H9 (cell line): Measurements from ENCODE around the gene SNRNP35. TPM values are rescaled to one million over a fixed set of nuclear protein-coding genes. Genes with fewer than 3 reads are reported as not detected.

Experiments
- DNase-seq: peaks from one replicate; pipeline ENCODE4 v3.0.0-alpha.2; 2017
- H2AFZ ChIP-seq: one replicate; pipeline ENCODE4 v1.6.1; 2013; ENCODE audit warnings: mild to moderate bottlenecking, low read length, control low read depth, moderate library complexity
- H2AK5ac ChIP-seq: 2 replicates; pipeline ENCODE4 v1.6.1; 2013; ENCODE audit warnings: low read length, control low read depth, mixed read lengths; ENCODE audit not compliant: insufficient read length
- H2BK120ac ChIP-seq: one replicate; pipeline ENCODE4 v1.6.1; 2013; ENCODE audit warnings: low read depth, mild to moderate bottlenecking, low read length, control low read depth, inconsistent platforms; ENCODE audit not compliant: poor library complexity, severe bottlenecking
- H2BK12ac ChIP-seq: 2 replicates; pipeline ENCODE4 v1.6.1; 2013; ENCODE audit warnings: low read length, control low read depth, mixed read lengths, low read depth; ENCODE audit not compliant: insufficient read length
- H2BK15ac ChIP-seq: 2 replicates; pipeline ENCODE4 v1.6.1; 2013; ENCODE audit warnings: low read depth, low read length, control low read depth
- H2BK20ac ChIP-seq: one replicate; pipeline ENCODE4 v1.6.1; 2013; ENCODE audit warnings: low read depth, mild to moderate bottlenecking, low read length, control low read depth, inconsistent platforms; ENCODE audit not compliant: poor library complexity, severe bottlenecking
- H2BK5ac ChIP-seq: 2 replicates; pipeline ENCODE4 v1.6.1; 2013; ENCODE audit warnings: low read length, control low read depth, mixed read lengths; ENCODE audit not compliant: insufficient read length
- H3K14ac ChIP-seq: 2 replicates; pipeline ENCODE4 v1.6.1; 2013; ENCODE audit warnings: low read length, control low read depth; ENCODE audit not compliant: insufficient read depth
- H3K18ac ChIP-seq: 2 replicates; pipeline ENCODE4 v1.6.1; 2013; ENCODE audit warnings: low read depth, mild to moderate bottlenecking, mixed read lengths, low read length, control low read depth; ENCODE audit not compliant: insufficient read length
- H3K23ac ChIP-seq: 2 replicates; pipeline ENCODE4 v1.6.1; 2013; ENCODE audit warnings: low read length, control low read depth, mixed read lengths, low read depth; ENCODE audit not compliant: insufficient read length
- H3K23me2 ChIP-seq: 2 replicates; pipeline ENCODE4 v1.6.1; 2013; ENCODE audit warnings: low read depth, mild to moderate bottlenecking, mixed read lengths, low read length, control low read depth; ENCODE audit not compliant: insufficient read length, poor library complexity, severe bottlenecking
- H3K27ac ChIP-seq: 2 replicates; pipeline ENCODE4 v1.5.1; 2013; ENCODE audit warnings: low read length, control low read depth, mixed read lengths, low read depth; ENCODE audit not compliant: insufficient read length
- H3K27me3 ChIP-seq: 2 replicates; pipeline ENCODE4 v1.6.1; 2013; ENCODE audit warnings: low read length, control low read depth, inconsistent platforms; ENCODE audit not compliant: insufficient read depth
- H3K4ac ChIP-seq: 2 replicates; pipeline ENCODE4 v1.6.1; 2013; ENCODE audit warnings: low read depth, mild to moderate bottlenecking, control low read depth, inconsistent platforms, low read length, moderate library complexity
- H3K4me1 ChIP-seq: 2 replicates; pipeline ENCODE4 v1.6.1; 2013; ENCODE audit warnings: low read length, control low read depth, inconsistent platforms; ENCODE audit not compliant: insufficient read depth
- H3K4me2 ChIP-seq: 2 replicates; pipeline ENCODE4 v1.6.1; 2013; ENCODE audit warnings: low read length, control low read depth, mixed read lengths; ENCODE audit not compliant: insufficient read length, insufficient read depth
- H3K56ac ChIP-seq: 2 replicates; pipeline ENCODE4 v1.6.1; 2013; ENCODE audit warnings: low read depth, mild to moderate bottlenecking, mixed read lengths, low read length, control low read depth; ENCODE audit not compliant: insufficient read length
- H3K79me1 ChIP-seq: 2 replicates; pipeline ENCODE4 v1.6.1; 2013; ENCODE audit warnings: low read depth, mild to moderate bottlenecking, moderate library complexity, low read length, control low read depth, inconsistent platforms; ENCODE audit not compliant: insufficient read depth, poor library complexity, severe bottlenecking
- H3K79me2 ChIP-seq: 2 replicates; pipeline ENCODE4 v1.6.1; 2013; ENCODE audit warnings: low read length, control low read depth, inconsistent platforms; ENCODE audit not compliant: insufficient read depth
- H3K9ac ChIP-seq: 2 replicates; pipeline ENCODE4 v1.6.1; 2013; ENCODE audit warnings: low read length, control low read depth, mixed read lengths; ENCODE audit not compliant: insufficient read length; ENCODE audit errors: extremely low read depth
- H3K9me3 ChIP-seq: one replicate; pipeline ENCODE4 v1.6.1; 2013; ENCODE audit warnings: low read depth, low read length, inconsistent platforms; ENCODE audit not compliant: control insufficient read depth
- H3T11ph ChIP-seq: one replicate; pipeline ENCODE4 v1.6.1; 2013; ENCODE audit warnings: mild to moderate bottlenecking, low read length, control low read depth, inconsistent platforms
- H4K20me1 ChIP-seq: one replicate; pipeline ENCODE4 v1.6.1; 2013; ENCODE audit not compliant: control insufficient read depth, insufficient read length, insufficient read depth
- H4K5ac ChIP-seq: 2 replicates; pipeline ENCODE4 v1.6.1; 2013; ENCODE audit warnings: low read depth, mild to moderate bottlenecking, mixed read lengths, low read length, control low read depth; ENCODE audit not compliant: insufficient read length
- H4K8ac ChIP-seq: replicated peaks from 2 replicates; pipeline ENCODE4 v1.6.1; 2013; ENCODE audit warnings: low read length, control low read depth, mixed read lengths, low read depth; ENCODE audit not compliant: insufficient read length
- H4K91ac ChIP-seq: 2 replicates; pipeline ENCODE4 v1.6.1; 2013; ENCODE audit warnings: low read depth, mild to moderate bottlenecking, moderate library complexity, mixed read lengths, low read length, control low read depth; ENCODE audit not compliant: insufficient read length
- H3K27ac Mint-ChIP-seq, 3 experiments: 2 replicates in 2 of 3; 3 replicates in 1 of 3; pipeline ENCODE4 v1.8.0; 2020 to 2021; ENCODE audit warnings: mixed read lengths in 3 of 3, mild to moderate bottlenecking in 1 of 3, moderate library complexity in 1 of 3
- H3K27me3 Mint-ChIP-seq: 2 replicates; pipeline ENCODE4 v1.8.0; 2021; ENCODE audit warnings: low read depth, mild to moderate bottlenecking, moderate library complexity, mixed read lengths
- H3K36me3 Mint-ChIP-seq, 3 experiments: 2 replicates in 2 of 3; 3 replicates in 1 of 3; pipeline ENCODE4 v1.8.0; 2020 to 2021; ENCODE audit warnings: low read depth in 3 of 3, mixed read lengths in 3 of 3; ENCODE audit not compliant: insufficient read depth in 1 of 3
- H3K4me1 Mint-ChIP-seq, 2 experiments: 2 replicates each; pipeline ENCODE4 v1.8.0; 2020; ENCODE audit warnings: mixed read lengths in 2 of 2
- H3K4me3 Mint-ChIP-seq, 2 experiments: 2 replicates in 1 of 2; 3 replicates in 1 of 2; pipeline ENCODE4 v1.8.0; 2020 to 2021; ENCODE audit warnings: mild to moderate bottlenecking in 2 of 2, mixed read lengths in 2 of 2, moderate library complexity in 1 of 2
- H3K9me3 Mint-ChIP-seq, 2 experiments: 2 replicates in 1 of 2; 3 replicates in 1 of 2; pipeline ENCODE4 v1.8.0; 2020; ENCODE audit warnings: mild to moderate bottlenecking in 2 of 2, mixed read lengths in 2 of 2, moderate library complexity in 1 of 2
- WGBS: extraction: QIAGEN DNeasy Blood & Tissue Kit; methylation state at CpG from one replicate; pipeline ENCODE4 v1.1.7; 2013; ENCODE audit warnings: missing lambda C conversion rate, low lambda C conversion rate, mixed read lengths; ENCODE audit not compliant: insufficient read length; ENCODE audit errors: extremely low coverage; 5-methylcytosine and 5-hydroxymethylcytosine counted together
- total RNA-seq: library from RNA; stranded (reverse); gene quantifications from 2 replicates; pipeline ENCODE4 v1.2.1, GENCODE V29; 2021
- TF ChIP-seq, protein P1 (sequence below): fragments of 200-600 bp; sonication (generic); conservative IDR thresholded peaks from 3 replicates; pipeline ENCODE4 v1.8.0; 2021; ENCODE audit warnings: antibody characterized with exemption, mild to moderate bottlenecking

Gene SNRNP35
- total RNA-seq, 1 experiment from 2014 or later = 16.3 TPM

DNA sequence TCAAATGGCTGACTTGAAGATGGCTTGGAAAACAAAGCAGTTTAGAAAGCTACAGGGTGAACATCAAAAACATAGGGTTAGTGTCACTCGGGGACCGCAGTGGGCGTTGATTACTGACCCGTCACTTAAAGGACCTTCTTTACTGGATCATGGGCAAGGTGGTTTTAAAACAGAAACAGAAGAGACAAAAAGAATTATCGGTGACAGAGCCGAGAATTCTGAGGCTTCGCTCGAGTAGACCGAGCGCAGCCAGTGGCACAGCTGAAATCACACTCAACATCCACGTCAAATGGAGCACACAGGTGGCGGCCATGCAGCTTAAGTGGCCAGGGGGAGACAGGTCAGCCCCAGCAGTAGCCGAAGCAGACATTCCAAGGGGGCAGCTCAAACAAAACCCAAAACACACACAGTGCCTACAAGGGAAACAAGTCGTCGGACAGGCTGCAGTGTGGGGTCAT is 17.3 kb downstream of the SNRNP35 start:
- no peak overlapping the region for H2AK5ac ChIP-seq
- H2AFZ ChIP-seq = no peak overlapping the region
- no CpG with 5 or more reads among the region's 15 CpGs for WGBS
- TF ChIP-seq, protein P1, sequence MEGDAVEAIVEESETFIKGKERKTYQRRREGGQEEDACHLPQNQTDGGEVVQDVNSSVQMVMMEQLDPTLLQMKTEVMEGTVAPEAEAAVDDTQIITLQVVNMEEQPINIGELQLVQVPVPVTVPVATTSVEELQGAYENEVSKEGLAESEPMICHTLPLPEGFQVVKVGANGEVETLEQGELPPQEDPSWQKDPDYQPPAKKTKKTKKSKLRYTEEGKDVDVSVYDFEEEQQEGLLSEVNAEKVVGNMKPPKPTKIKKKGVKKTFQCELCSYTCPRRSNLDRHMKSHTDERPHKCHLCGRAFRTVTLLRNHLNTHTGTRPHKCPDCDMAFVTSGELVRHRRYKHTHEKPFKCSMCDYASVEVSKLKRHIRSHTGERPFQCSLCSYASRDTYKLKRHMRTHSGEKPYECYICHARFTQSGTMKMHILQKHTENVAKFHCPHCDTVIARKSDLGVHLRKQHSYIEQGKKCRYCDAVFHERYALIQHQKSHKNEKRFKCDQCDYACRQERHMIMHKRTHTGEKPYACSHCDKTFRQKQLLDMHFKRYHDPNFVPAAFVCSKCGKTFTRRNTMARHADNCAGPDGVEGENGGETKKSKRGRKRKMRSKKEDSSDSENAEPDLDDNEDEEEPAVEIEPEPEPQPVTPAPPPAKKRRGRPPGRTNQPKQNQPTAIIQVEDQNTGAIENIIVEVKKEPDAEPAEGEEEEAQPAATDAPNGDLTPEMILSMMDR = no peak
- no peak overlapping the region for H3K4me3 Mint-ChIP-seq
- no peaks in the 10 kb centered on the region for H3K27me3 ChIP-seq
- no peak overlapping the region for H2BK20ac ChIP-seq
- H2BK5ac ChIP-seq = no peak overlapping the region
- no peak overlapping the region; the same call in 1 of the 2 replicates for H3K14ac ChIP-seq
- H2BK12ac ChIP-seq = no peak overlapping the region
- no peaks in the 10 kb centered on the region for H3K4me1 Mint-ChIP-seq
- H3K23ac ChIP-seq = no peak overlapping the region
- no peak overlapping the region for H4K8ac ChIP-seq
- no peak overlapping the region for H3T11ph ChIP-seq
- H4K20me1 ChIP-seq = no peaks in the 10 kb centered on the region
- H3K4me2 ChIP-seq = no peak overlapping the region
- H3K36me3 Mint-ChIP-seq = peaks cover 2 to 21% (median 21%) of the 10 kb centered on the region in 3 experiments; a peak in 5 of 7 replicates
- no peaks in the 10 kb centered on the region for H3K27me3 Mint-ChIP-seq
- H3K79me1 ChIP-seq = no peaks in the 10 kb centered on the region
- H3K4me1 ChIP-seq = no peaks in the 10 kb centered on the region
- no peak overlapping the region for H3K4ac ChIP-seq
- H3K27ac ChIP-seq = no peak overlapping the region
- H4K5ac ChIP-seq = no peak overlapping the region
- H4K91ac ChIP-seq = no peak overlapping the region
- no peak overlapping the region for H2BK15ac ChIP-seq
- no peak overlapping the region for H3K56ac ChIP-seq
- H3K23me2 ChIP-seq = no peaks in the 10 kb centered on the region
- H3K27ac Mint-ChIP-seq = peak overlapping the region in 2 of 3 experiments; percentile 12 to 19; a peak in 3 of 7 replicates
- H3K9me3 ChIP-seq = no peaks in the 10 kb centered on the region
- H3K79me2 ChIP-seq = no peaks in the 10 kb centered on the region
- no peak overlapping the region for H3K9ac ChIP-seq
- no peak for DNase-seq
- no peak overlapping the region for H2BK120ac ChIP-seq
- no peak overlapping the region for H3K18ac ChIP-seq
- H3K9me3 Mint-ChIP-seq = no peaks in the 10 kb centered on the region
